Astrocyte of the spinal cord (primary cell): ENCODE results near the gene PSMG4.

ENCODE experiments used
- DNase-seq: peaks from one replicate; pipeline ENCODE4 v3.0.0; 2011; ENCODE audit warnings: low read depth, low spot score
- H3K4me3 ChIP-seq: 2 replicates; pipeline ENCODE4 v1.5.1; 2011; ENCODE audit warnings: low read depth, mild to moderate bottlenecking, low read length, moderate library complexity
- in situ Hi-C: cut with HindIII; loops from 2 replicates; pipeline ENCODE4 v1.10.0; 2017; ENCODE audit warnings: low sequenced_read_pairs
- TF ChIP-seq, protein P1 (sequence below): IDR thresholded peaks from 2 replicates; pipeline ENCODE4 v1.5.1; 2012; ENCODE audit warnings: low read depth, mild to moderate bottlenecking, low read length, inconsistent platforms

PSMG4 gene

DNA sequence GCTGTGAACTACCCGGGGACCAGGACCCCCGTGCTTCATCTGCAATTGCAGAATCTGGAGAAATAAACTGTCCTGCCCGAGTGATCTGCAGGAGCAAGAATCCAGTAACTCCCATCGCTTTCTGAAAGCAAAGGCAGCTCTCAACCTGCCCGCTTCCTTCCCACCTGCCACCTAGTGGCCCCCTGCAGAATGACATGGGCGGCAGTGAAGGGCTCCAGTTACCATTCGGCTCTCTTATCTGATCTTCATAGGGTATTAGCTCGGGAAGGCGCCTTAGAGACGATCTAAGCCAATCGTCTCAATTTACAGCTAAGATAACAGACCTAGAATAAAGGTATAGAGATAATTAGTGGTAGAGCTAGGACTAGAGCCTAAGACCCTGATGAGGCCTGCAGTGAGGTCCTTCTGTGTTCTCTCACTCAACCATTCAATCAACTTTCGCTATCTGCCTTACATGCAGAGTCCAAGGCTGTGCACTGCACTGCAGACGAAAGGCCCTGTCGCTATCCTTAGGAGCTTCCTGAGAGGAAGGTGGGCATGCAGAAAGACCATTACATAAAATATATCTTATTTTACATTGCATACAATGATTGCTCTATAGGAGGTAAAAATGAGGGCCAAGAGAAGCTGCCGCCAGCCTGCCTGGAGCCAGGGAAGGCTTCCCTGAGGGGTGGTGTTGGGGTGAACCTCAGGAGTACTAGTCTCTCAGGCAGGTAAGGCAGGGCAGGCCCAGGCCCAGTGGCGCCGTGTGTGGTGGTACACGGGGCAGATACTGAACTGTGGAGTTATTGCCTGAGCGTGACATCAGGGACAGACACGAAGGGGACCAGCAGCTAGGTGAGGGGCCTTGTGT is 7.1 kb upstream of the PSMG4 start:
- in situ Hi-C loops: no loop called here
- H3K4me3 ChIP-seq: no peak overlapping the region
- TF ChIP-seq, protein P1, sequence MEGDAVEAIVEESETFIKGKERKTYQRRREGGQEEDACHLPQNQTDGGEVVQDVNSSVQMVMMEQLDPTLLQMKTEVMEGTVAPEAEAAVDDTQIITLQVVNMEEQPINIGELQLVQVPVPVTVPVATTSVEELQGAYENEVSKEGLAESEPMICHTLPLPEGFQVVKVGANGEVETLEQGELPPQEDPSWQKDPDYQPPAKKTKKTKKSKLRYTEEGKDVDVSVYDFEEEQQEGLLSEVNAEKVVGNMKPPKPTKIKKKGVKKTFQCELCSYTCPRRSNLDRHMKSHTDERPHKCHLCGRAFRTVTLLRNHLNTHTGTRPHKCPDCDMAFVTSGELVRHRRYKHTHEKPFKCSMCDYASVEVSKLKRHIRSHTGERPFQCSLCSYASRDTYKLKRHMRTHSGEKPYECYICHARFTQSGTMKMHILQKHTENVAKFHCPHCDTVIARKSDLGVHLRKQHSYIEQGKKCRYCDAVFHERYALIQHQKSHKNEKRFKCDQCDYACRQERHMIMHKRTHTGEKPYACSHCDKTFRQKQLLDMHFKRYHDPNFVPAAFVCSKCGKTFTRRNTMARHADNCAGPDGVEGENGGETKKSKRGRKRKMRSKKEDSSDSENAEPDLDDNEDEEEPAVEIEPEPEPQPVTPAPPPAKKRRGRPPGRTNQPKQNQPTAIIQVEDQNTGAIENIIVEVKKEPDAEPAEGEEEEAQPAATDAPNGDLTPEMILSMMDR: peak; percentile 99
- DNase-seq: peak; percentile 86

DNA sequence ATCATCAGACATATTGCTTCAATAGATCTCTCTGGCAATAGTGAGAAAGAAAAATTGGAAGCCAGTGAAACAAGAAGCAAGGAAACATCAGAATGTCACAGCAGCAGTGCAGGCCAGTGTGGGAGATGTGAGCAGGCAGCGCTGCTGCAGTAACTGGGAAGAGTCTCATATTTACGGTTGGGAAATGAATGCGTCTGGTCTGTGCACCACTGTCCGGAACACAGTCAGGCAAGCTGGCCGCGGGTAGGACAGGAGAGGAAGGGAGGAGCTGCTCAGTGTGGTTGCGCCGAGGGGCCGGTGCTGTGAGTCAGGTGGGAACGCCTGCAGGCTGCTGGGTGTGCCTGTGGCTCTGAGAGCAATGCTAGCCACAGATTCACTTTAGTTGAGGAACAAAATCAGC is 6.4 kb upstream of the PSMG4 start:
- no peak for DNase-seq
- no peak overlapping the region for H3K4me3 ChIP-seq
- TF ChIP-seq, protein P1: no peak
- in situ Hi-C loops: no loop called here

DNA sequence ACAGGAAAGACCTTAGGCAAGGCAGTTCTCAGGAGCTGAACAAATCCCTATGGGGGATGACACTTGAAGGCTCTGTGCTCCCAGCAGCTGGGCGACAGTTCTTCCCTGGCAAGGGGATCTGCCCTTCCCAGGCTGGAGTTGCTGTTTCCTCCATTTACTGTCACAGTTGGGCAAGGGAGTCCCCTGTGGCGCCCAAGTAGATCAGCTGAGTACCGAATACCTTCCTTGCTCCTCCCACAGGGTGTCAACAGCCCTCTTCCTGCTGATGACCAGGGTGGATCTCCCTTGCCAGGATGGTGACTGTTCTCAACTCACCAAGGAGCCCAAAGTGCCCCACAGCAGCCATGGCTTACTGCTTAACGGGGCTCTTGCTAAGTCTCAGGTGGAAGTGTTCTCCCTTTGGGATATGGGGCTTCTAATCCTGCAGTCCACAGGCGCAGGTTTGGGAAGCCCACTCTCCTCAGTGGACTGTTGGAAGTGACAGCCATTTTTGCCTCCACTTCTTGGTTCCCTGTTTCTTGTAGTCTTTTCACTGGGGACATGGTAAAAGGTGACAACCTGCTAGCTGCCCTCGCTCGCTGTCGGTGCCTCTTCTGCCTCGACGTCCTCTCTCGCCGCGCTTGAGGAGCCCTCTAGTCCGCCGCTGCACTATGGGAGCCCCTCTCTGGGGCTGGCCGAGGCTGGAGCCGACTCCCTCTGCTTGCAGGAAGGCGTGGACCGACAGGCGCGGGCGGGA is 5.7 kb upstream of the PSMG4 start:
- in situ Hi-C loops: no loop called here

DNA sequence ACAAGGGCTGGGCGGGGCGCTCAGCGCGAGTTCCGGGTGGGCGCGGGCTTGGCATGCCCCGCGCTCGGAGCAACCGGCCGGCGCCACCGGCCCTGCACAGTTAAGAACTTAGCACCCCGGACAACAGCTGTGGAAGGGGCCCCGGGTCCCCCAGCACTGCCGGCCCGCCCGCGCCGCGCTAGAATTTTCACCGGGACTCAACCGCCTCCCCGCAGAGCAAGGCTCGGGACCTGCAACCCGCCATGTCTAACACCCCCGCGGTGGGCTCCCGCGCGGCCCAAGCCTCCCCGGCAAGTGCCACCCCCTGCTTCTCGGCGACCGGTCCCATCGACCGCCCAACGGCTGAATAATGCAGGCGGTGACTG is 5.2 kb upstream of the PSMG4 start:
- in situ Hi-C loops: no loop called here
- TF ChIP-seq, protein P1: no peak
- no peak for DNase-seq
- H3K4me3 ChIP-seq: no peak overlapping the region

More for the DNA sequence above, 5.7 kb upstream of the PSMG4 start:
- TF ChIP-seq, protein P1: no peak
- H3K4me3 ChIP-seq: no peak overlapping the region
- no peak for DNase-seq

DNA sequence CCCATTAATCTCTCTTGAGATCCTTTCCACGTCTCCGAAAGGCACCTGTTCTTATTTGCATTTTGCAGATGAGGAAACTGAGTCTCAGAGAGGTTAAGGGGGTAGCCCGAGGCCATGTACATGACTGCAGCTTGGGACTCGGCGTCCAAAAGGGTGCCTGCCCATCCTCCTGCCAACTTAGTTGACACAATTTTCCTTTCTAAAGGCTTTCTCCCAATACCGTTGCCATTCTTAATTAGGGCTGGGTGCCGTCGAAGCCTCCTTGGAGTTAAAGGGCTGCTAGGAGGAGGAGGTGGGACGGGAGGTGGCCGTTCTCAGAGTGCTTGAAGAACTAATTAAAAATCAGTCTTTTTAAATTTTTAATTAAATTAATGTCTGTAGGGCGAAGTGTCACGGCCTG is 546 bp upstream of the PSMG4 start:
- TF ChIP-seq, protein P1: no peak
- in situ Hi-C loops: no loop called here
- no peak for DNase-seq
- peak overlapping the region; percentile 81 for H3K4me3 ChIP-seq

DNA sequence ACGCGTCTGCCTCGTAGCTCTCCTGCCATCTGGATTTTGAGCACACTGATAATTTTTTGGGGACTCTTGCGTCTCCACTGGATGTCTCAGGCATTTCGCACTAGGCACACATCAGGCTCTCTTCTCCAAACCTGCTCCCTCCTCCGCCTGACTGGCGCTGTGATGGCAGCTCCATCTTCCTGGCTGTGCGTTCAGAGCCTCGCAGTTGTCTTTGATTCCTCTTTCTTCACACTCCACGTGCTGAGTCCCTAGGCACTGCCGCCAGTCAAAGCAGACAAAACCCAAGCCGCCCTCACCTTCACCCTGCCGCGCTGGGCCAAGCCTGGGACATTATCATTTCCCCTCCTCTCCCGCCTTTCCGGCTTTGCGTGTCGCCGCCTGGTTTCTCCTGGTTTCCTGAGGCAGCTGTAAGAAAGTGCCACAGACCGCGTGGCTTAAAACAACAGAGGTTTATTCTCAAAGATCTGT is 778 bp downstream of the PSMG4 start:
- peak; percentile 24 for DNase-seq
- H3K4me3 ChIP-seq: peak overlapping the region; percentile 81
- in situ Hi-C loops: no loop called here
- TF ChIP-seq, protein P1: peak; percentile 15
